Vagina (tissue), 2 donors: ENCODE measurements around the gene ZMIZ1. TPM values are rescaled to one million over a fixed set of nuclear protein-coding genes. Genes with fewer than 3 reads are reported as not detected.

Experiments used
- DNase-seq, 2 donors: peaks; one replicate each; pipeline ENCODE4 v3.0.0-alpha.2; 2017; ENCODE audit errors: extremely low spot score in 2 of 2
- H3K27ac ChIP-seq: fragments of 200-600 bp; sonication (generic); one replicate; pipeline ENCODE4 v1.5.1; 2019
- H3K27me3 ChIP-seq: fragments of 200-600 bp; sonication (generic); one replicate; pipeline ENCODE4 v1.5.1; 2019
- H3K36me3 ChIP-seq, 2 donors: fragments of 200-600 bp; sonication (generic); one replicate each; pipeline ENCODE4 v1.5.1; 2017 to 2019
- H3K4me1 ChIP-seq: fragments of 200-600 bp; sonication (generic); one replicate; pipeline ENCODE4 v1.5.1; 2019
- H3K4me3 ChIP-seq, 2 donors: fragments of 200-600 bp; sonication (generic); 1 replicate in 1 of 2; 2 replicates in 1 of 2; pipeline ENCODE4 v1.5.1; 2016 to 2019
- H3K9me3 ChIP-seq: fragments of 200-600 bp; sonication (generic); one replicate; pipeline ENCODE4 v1.5.1; 2019
- POLR2A ChIP-seq, 2 donors: fragments of 450-650 bp; IDR thresholded peaks; one replicate each; pipeline ENCODE4 v1.6.1; 2017; ENCODE audit warnings: antibody characterized with exemption in 2 of 2, mild to moderate bottlenecking in 2 of 2, moderate library complexity in 2 of 2
- POLR2AphosphoS5 ChIP-seq, 2 donors: sonication (generic); formaldehyde crosslinking; IDR thresholded peaks; one replicate each; pipeline ENCODE4 v1.9.0; 2017; ENCODE audit warnings: antibody characterized with exemption in 2 of 2, mild to moderate bottlenecking in 2 of 2, low read depth in 1 of 2; ENCODE audit not compliant: insufficient read depth in 1 of 2
- intact Hi-C: fragments of 100-400 bp; cut with DNase I; formaldehyde crosslinking; loops from one replicate; pipeline ENCODE4 v1.15.1; 2023
- total RNA-seq: library from RNA; depleted of rRNA; stranded (reverse); fragments of >200 nt; gene quantifications from one replicate; pipeline ENCODE4 v1.2.3, GENCODE V29; 2016
- TF ChIP-seq, protein P1 (sequence below), 3 experiments: fragments of 450-650 bp in 2 of 3; fragments of 200-600 bp in 1 of 3; sonication (generic) in 1 of 3; IDR thresholded peaks; one replicate each; pipeline ENCODE4 v1.5.1; 2017 to 2019; ENCODE audit warnings: antibody characterized with exemption in 3 of 3, mild to moderate bottlenecking in 2 of 3, moderate library complexity in 2 of 3

ZMIZ1 gene
- total RNA-seq, 1 donor from 2014 or later: 61.4 TPM

DNA sequence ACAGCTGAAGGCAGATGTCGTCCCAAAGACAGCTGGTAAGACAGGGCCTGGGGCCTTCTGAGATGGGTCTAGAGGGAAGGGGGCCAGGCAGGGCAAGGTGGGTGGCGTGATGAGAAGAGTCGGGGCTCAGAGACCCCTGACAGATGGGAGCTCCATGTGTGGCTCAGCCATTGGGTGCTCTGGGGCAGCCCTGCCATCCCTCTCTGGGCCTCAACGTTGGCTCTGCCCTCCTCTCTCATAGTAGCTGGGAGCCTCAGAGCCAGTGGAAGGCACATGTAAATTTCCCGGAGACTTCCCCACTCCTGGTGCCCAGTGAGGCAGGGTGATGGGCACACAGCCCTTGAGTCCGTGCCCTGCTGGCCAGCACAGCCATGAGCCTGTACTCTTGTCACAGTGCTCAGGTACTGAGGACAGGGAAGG is 280.3 kb downstream of the ZMIZ1 start:
- Histone ChIP-seq H3K27ac (peak overlapping the region; percentile 82), H3K4me3 (peak overlapping the region in 1 of 2 donors; percentile 69), H3K27me3 (no peaks in the 10 kb centered on the region), H3K36me3 (peaks cover 0 to 41% of the 10 kb centered on the region in 2 donors), H3K9me3 (no peaks in the 10 kb centered on the region), H3K4me1 (peaks cover 28% of the 10 kb centered on the region)
- TF ChIP-seq POLR2A (IDR thresholded peaks at IDR 0.05) (no peak), POLR2AphosphoS5 (IDR thresholded peaks at IDR 0.05; ENCODE audit: insufficient read depth in 1 of 2, low read depth in 1 of 2) (no peak)
- TF ChIP-seq, protein P1, sequence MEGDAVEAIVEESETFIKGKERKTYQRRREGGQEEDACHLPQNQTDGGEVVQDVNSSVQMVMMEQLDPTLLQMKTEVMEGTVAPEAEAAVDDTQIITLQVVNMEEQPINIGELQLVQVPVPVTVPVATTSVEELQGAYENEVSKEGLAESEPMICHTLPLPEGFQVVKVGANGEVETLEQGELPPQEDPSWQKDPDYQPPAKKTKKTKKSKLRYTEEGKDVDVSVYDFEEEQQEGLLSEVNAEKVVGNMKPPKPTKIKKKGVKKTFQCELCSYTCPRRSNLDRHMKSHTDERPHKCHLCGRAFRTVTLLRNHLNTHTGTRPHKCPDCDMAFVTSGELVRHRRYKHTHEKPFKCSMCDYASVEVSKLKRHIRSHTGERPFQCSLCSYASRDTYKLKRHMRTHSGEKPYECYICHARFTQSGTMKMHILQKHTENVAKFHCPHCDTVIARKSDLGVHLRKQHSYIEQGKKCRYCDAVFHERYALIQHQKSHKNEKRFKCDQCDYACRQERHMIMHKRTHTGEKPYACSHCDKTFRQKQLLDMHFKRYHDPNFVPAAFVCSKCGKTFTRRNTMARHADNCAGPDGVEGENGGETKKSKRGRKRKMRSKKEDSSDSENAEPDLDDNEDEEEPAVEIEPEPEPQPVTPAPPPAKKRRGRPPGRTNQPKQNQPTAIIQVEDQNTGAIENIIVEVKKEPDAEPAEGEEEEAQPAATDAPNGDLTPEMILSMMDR (IDR thresholded peaks at IDR 0.05): no peak
- intact Hi-C loops: no loop called here
- peak; percentile 64 to 86 for DNase-seq

DNA sequence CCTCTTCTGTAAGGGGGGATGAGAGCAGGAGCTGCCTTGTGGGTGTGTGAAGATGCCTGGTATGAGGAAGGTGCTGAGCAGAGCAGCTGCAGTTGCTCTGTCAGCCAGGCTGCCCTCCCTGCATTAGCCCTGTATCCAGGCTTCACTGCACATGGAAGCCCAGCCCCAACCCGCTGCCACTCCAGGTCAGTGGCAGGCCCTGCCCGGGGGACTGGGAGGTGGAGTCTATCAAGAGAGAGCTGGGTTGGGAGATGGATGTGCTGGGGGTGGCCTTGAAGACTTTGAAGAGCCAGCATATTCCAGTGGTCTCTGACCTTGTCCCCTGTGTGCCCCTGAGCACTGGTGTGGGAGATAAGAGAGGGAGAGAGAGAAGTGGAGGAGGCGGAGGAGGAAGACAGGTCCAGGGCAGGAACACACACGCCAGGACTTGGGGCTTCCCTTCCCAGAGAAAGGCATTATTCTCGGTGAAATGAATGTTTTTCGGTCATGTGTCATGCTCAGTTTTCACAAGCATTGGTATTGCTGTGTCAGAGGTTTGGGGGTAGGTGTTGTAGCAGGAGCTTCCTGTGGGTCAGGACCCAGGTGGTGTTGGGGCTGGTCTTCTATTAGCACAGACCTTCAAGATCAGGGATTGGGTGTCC is 281.1 kb downstream of the ZMIZ1 start:
- intact Hi-C loops: no loop called here

DNA sequence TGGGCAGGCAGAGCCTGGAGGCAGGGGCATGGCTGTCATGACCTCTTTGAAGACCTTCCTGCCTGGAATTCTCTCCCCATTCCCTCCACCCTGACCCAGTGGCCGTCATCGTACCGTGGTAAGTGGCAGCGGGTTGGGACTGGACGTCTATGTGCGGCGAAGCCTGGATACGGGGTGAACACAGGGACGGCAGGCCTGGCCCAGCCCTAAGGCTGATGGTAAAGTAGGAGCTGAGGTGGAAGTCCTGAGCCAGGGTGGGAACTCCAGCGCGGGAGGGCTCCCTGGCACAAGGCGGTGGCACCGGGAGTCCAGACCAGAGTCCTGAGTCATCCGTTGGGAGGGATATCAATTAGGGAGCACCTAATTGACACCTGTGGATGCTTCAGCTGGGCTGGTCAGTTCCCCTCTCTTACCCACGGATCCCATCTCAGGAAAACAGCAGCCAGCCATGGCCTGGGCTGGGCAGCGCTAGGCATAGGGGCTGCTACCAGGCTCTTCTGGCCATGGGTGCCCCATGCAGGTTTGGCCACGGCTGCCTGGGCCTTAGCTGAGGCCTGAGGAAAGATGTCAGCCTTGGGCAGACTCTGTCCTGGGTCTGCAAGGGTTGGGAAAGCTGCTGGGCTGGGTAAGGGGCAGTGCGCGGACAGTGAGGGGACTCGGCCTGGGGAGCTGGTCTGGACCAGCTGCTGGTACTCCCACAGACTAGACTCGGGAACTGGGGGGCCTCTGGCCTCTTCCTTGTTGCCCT is 281.8 kb downstream of the ZMIZ1 start:
- Histone ChIP-seq H3K4me3 (no peak overlapping the region), H3K36me3 (peaks cover 0 to 51% of the 10 kb centered on the region in 2 donors), H3K27ac (no peak overlapping the region), H3K9me3 (no peaks in the 10 kb centered on the region), H3K27me3 (no peaks in the 10 kb centered on the region), H3K4me1 (peaks cover 28% of the 10 kb centered on the region)
- intact Hi-C loops: no loop called here
- TF ChIP-seq POLR2A (IDR thresholded peaks at IDR 0.05) (no peak), POLR2AphosphoS5 (IDR thresholded peaks at IDR 0.05; ENCODE audit: insufficient read depth in 1 of 2, low read depth in 1 of 2) (no peak)
- TF ChIP-seq, protein P1 (IDR thresholded peaks at IDR 0.05): no peak
- peak; percentile 82 to 84 for DNase-seq

More for the DNA sequence above, 281.1 kb downstream of the ZMIZ1 start:
- no peaks in the 10 kb centered on the region for H3K9me3 ChIP-seq
- H3K4me3 ChIP-seq: no peak overlapping the region
- TF ChIP-seq, protein P1 (IDR thresholded peaks at IDR 0.05): no peak
- TF ChIP-seq POLR2AphosphoS5 (IDR thresholded peaks at IDR 0.05; ENCODE audit: insufficient read depth in 1 of 2, low read depth in 1 of 2): no peak
- no peak for TF ChIP-seq POLR2A (IDR thresholded peaks at IDR 0.05)
- peak; percentile 83 to 94 for DNase-seq
- peaks cover 28% of the 10 kb centered on the region for H3K4me1 ChIP-seq
- no peak overlapping the region for H3K27ac ChIP-seq
- H3K36me3 ChIP-seq: peaks cover 0 to 49% of the 10 kb centered on the region in 2 donors
- H3K27me3 ChIP-seq: no peaks in the 10 kb centered on the region

DNA sequence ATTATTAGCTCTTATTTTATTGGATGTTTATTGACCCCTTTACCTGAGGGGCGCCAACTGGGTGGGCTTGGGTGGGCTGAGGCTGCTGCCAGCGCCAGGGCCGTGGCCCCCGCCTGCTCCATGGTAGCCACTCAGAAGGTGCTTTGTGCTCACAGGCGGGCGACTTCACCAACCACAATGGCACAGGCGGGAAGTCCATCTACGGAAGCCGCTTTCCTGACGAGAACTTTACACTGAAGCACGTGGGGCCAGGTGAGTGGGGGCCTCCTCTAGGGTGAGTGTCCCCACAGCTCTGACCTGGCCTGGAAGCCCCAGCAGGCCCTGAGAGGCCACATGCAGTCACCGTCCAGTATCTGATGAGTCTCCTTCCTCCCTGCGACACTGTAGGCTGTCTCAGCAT is 282.6 kb downstream of the ZMIZ1 start:
- no peaks in the 10 kb centered on the region for H3K27me3 ChIP-seq
- H3K4me3 ChIP-seq: no peak overlapping the region
- intact Hi-C loops: no loop called here
- peak; percentile 79 for DNase-seq
- no peaks in the 10 kb centered on the region for H3K9me3 ChIP-seq
- peaks cover 0 to 51% of the 10 kb centered on the region in 2 donors for H3K36me3 ChIP-seq
- H3K27ac ChIP-seq: no peak overlapping the region
- H3K4me1 ChIP-seq: peaks cover 28% of the 10 kb centered on the region
- TF ChIP-seq POLR2AphosphoS5 (IDR thresholded peaks at IDR 0.05; ENCODE audit: insufficient read depth in 1 of 2, low read depth in 1 of 2) (no peak), POLR2A (IDR thresholded peaks at IDR 0.05) (no peak)
- TF ChIP-seq, protein P1 (IDR thresholded peaks at IDR 0.05): no peak
